Ascending aorta (tissue), 2 donors: Measurements from ENCODE around the gene SLC52A3. TPM values are rescaled to one million over a fixed set of nuclear protein-coding genes. Genes with fewer than 3 reads are reported as not detected.

Source experiments
- DNase-seq, 2 donors: peaks; one replicate each; pipeline ENCODE4 v3.0.0-alpha.2; 2019; ENCODE audit warnings: low spot score in 2 of 2
- H3K27ac ChIP-seq, 2 donors: fragments of 200-600 bp; sonication (generic); one replicate each; pipeline ENCODE4 v1.5.1; 2016 to 2017; ENCODE audit warnings: mild to moderate bottlenecking in 1 of 2
- H3K27me3 ChIP-seq: fragments of 200-600 bp; sonication (generic); one replicate; pipeline ENCODE4 v1.5.1; 2017
- H3K36me3 ChIP-seq, 2 donors: fragments of 200-600 bp; sonication (generic); one replicate each; pipeline ENCODE4 v1.5.1; 2016
- H3K4me1 ChIP-seq, 2 donors: fragments of 200-600 bp; sonication (generic); one replicate each; pipeline ENCODE4 v1.5.1; 2016 to 2017; ENCODE audit warnings: mild to moderate bottlenecking in 1 of 2
- H3K4me3 ChIP-seq, 2 donors: fragments of 200-600 bp; sonication (generic); one replicate each; pipeline ENCODE4 v1.5.1; 2016 to 2017; ENCODE audit warnings: mild to moderate bottlenecking in 1 of 2
- H3K9me3 ChIP-seq, 2 donors: fragments of 200-600 bp; sonication (generic); one replicate each; pipeline ENCODE4 v1.5.1; 2016
- intact Hi-C: fragments of 100-400 bp; cut with DNase I; formaldehyde crosslinking; loops from one replicate; pipeline ENCODE4 v1.15.1; 2023
- total RNA-seq: library from RNA; depleted of rRNA; stranded (reverse); fragments of >200 nt; gene quantifications from one replicate; pipeline ENCODE4 v1.1.0, GENCODE V29; 2016
- TF ChIP-seq, protein P1 (sequence below), 3 experiments: fragments of 200-600 bp in 2 of 3; fragments of 450-650 bp in 1 of 3; sonication (generic) in 2 of 3; IDR thresholded peaks; one replicate each; pipeline ENCODE4 v1.5.1; 2016 to 2019; ENCODE audit warnings: antibody characterized with exemption in 3 of 3, mild to moderate bottlenecking in 1 of 3, moderate library complexity in 1 of 3

Gene SLC52A3
- total RNA-seq, 1 donor from 2014 or later: 3.0 TPM

DNA sequence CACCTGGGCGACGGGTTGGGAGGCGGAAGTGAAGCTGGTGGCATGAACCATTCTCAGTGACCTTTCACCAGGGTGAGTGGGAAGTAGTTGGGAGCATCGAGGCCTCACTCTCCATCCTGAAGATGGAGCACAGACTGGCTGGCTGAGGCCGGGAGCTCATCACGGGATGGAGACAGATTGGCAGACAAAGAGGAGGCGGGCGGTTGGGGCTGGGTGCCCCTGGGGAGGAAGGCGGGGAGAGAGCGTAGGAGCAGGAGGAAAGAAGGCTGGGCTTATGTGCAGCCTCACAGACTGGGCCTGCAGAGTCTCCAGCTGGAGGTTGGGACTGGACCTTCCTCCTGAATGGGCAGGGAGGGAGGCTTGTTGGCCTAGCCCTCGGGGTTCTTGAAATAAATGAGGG lies 48.5 kb downstream of the SLC52A3 start:
- H3K27me3 ChIP-seq: no peaks in the 10 kb centered on the region
- no peaks in the 10 kb centered on the region for H3K36me3 ChIP-seq
- H3K27ac ChIP-seq: no peak overlapping the region
- no peak overlapping the region for H3K4me3 ChIP-seq
- intact Hi-C loops: no loop called here
- TF ChIP-seq, protein P1, sequence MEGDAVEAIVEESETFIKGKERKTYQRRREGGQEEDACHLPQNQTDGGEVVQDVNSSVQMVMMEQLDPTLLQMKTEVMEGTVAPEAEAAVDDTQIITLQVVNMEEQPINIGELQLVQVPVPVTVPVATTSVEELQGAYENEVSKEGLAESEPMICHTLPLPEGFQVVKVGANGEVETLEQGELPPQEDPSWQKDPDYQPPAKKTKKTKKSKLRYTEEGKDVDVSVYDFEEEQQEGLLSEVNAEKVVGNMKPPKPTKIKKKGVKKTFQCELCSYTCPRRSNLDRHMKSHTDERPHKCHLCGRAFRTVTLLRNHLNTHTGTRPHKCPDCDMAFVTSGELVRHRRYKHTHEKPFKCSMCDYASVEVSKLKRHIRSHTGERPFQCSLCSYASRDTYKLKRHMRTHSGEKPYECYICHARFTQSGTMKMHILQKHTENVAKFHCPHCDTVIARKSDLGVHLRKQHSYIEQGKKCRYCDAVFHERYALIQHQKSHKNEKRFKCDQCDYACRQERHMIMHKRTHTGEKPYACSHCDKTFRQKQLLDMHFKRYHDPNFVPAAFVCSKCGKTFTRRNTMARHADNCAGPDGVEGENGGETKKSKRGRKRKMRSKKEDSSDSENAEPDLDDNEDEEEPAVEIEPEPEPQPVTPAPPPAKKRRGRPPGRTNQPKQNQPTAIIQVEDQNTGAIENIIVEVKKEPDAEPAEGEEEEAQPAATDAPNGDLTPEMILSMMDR (IDR thresholded peaks at IDR 0.05): no peak
- H3K4me1 ChIP-seq: no peaks in the 10 kb centered on the region
- DNase-seq: no peak
- H3K9me3 ChIP-seq: no peaks in the 10 kb centered on the region

GRCh38 chr20:719068-719467 lies 49.2 kb downstream of the SLC52A3 start:
- Histone ChIP-seq H3K27me3 (no peaks in the 10 kb centered on the region), H3K4me1 (no peaks in the 10 kb centered on the region), H3K4me3 (no peak overlapping the region), H3K36me3 (no peaks in the 10 kb centered on the region), H3K27ac (no peak overlapping the region), H3K9me3 (peaks cover 0 to 3% of the 10 kb centered on the region in 2 donors)
- intact Hi-C loops: no loop called here
- DNase-seq: no peak
- TF ChIP-seq, protein P1 (IDR thresholded peaks at IDR 0.05): no peak

DNA sequence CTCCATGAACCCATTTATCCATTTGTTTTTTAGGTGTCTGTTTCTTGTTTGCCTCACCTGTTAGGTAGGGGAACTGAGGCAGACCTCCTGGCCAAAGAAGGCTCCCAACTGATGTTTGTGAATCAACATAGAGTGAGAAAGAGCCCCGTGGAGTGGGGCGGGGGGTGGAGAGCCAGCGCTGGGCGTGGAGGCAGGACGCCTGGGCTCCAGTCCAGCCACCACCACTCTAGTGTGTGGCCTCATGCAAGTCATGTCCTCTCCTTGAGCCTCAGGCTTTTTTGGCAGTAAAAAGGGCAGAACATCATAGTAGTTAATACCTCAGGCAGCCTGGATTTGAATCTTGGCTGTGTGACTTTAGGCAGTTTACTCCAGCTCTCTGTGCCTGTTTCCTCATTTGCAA lies 50.5 kb downstream of the SLC52A3 start:
- Histone ChIP-seq H3K4me1 (no peaks in the 10 kb centered on the region), H3K27ac (no peak overlapping the region), H3K9me3 (peaks cover 0 to 5% of the 10 kb centered on the region in 2 donors), H3K27me3 (no peaks in the 10 kb centered on the region), H3K4me3 (no peak overlapping the region), H3K36me3 (no peaks in the 10 kb centered on the region)
- no peak for DNase-seq
- TF ChIP-seq, protein P1 (IDR thresholded peaks at IDR 0.05): no peak
- intact Hi-C loops: no loop called here

DNA sequence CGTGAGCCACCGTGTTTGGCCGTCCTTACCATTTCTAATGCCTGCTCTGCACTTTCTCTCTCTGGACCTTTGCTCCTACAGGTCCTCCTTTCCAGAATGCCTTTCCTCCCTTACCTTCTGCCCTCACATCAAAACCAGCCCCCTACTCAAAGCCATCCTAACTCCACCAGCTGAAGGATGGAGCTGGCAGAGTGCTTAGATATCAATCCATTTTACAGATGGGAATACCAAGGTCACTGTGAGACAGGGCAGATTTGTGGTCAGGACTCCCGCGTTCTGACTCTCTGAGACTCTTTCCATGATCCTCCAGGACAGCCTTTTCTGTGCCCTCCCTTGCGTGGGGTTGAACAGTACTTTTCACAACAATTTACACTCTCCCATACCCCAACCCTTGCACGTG lies 51.0 kb downstream of the SLC52A3 start:
- intact Hi-C loops: no loop called here
- no peak overlapping the region for H3K27ac ChIP-seq
- DNase-seq: no peak
- no peaks in the 10 kb centered on the region for H3K27me3 ChIP-seq
- H3K4me3 ChIP-seq: no peak overlapping the region
- H3K4me1 ChIP-seq: no peaks in the 10 kb centered on the region
- TF ChIP-seq, protein P1 (IDR thresholded peaks at IDR 0.05): no peak
- peaks cover 0 to 5% of the 10 kb centered on the region in 2 donors for H3K9me3 ChIP-seq
- H3K36me3 ChIP-seq: no peaks in the 10 kb centered on the region

DNA sequence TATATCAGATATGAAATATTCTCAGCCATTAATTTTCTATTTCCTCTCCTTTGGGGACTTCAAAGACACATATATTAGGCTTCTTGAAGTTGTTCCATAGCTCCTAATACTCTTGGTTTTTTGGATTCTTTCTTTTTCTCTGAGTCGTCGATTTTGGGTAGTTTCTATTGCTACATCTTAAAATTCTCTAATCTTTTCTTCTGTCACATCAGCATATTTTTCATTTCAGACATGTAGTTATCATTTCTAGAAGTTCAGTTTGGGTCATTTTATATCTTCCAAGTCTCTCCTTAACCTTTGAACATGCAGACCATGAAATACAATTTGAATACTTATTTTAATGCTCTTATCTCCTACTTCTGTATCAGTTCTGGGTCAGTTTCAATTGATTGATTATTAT lies 53.8 kb downstream of the SLC52A3 start:
- intact Hi-C loops: no loop called here
- H3K36me3 ChIP-seq: no peaks in the 10 kb centered on the region
- H3K27me3 ChIP-seq: peaks cover 5% of the 10 kb centered on the region
- no peak for DNase-seq
- H3K9me3 ChIP-seq: peaks cover 0 to 5% of the 10 kb centered on the region in 2 donors
- no peak overlapping the region for H3K4me3 ChIP-seq
- H3K27ac ChIP-seq: no peak overlapping the region
- no peaks in the 10 kb centered on the region for H3K4me1 ChIP-seq
- TF ChIP-seq, protein P1 (IDR thresholded peaks at IDR 0.05): no peak

- H3K4me1 ChIP-seq: no peaks in the 10 kb centered on the region
- H3K9me3 ChIP-seq: peaks cover 0 to 5% of the 10 kb centered on the region in 2 donors
- intact Hi-C loops: no loop called here
- no peak overlapping the region for H3K27ac ChIP-seq
- H3K36me3 ChIP-seq: no peaks in the 10 kb centered on the region
- H3K27me3 ChIP-seq: peaks cover 5% of the 10 kb centered on the region
- TF ChIP-seq, protein P1 (IDR thresholded peaks at IDR 0.05): no peak
- no peak overlapping the region for H3K4me3 ChIP-seq
- DNase-seq: no peak
These were observed 56.7 kb downstream of the SLC52A3 start for GRCh38 chr20:711576-711975.
